Trophoblast cell (in vitro differentiated cells and primary cell): ENCODE measurements around the gene BTBD7.

Source experiments
- DNase-seq, 2 donors: peaks; one replicate each; pipeline ENCODE4 v3.0.0-alpha.2; 2016
- H2AFZ ChIP-seq: 2 replicates; pipeline ENCODE4 v1.6.1; 2013; ENCODE audit warnings: low read length, moderate library complexity, mild to moderate bottlenecking; ENCODE audit not compliant: insufficient read depth, poor library complexity
- H2AK5ac ChIP-seq: 2 replicates; pipeline ENCODE4 v1.6.1; 2013; ENCODE audit warnings: mild to moderate bottlenecking, low read length
- H2BK120ac ChIP-seq: 2 replicates; pipeline ENCODE4 v1.6.1; 2013; ENCODE audit warnings: low read length, mild to moderate bottlenecking, moderate library complexity; ENCODE audit not compliant: insufficient read depth, poor library complexity
- H2BK12ac ChIP-seq: 2 replicates; pipeline ENCODE4 v1.6.1; 2013; ENCODE audit warnings: mild to moderate bottlenecking, low read length, moderate library complexity
- H2BK5ac ChIP-seq: 2 replicates; pipeline ENCODE4 v1.6.1; 2013; ENCODE audit warnings: low read length, low read depth, moderate library complexity, mild to moderate bottlenecking; ENCODE audit not compliant: poor library complexity
- H3K14ac ChIP-seq: 2 replicates; pipeline ENCODE4 v1.6.1; 2013; ENCODE audit warnings: mild to moderate bottlenecking, low read length
- H3K18ac ChIP-seq: 2 replicates; pipeline ENCODE4 v1.6.1; 2013; ENCODE audit warnings: mild to moderate bottlenecking, low read length
- H3K23ac ChIP-seq: 2 replicates; pipeline ENCODE4 v1.6.1; 2013; ENCODE audit warnings: low read length
- H3K27ac ChIP-seq: 2 replicates; pipeline ENCODE4 v1.5.1; 2013; ENCODE audit warnings: low read depth, mild to moderate bottlenecking, inconsistent platforms, low read length, moderate library complexity
- H3K27me3 ChIP-seq: 2 replicates; pipeline ENCODE4 v1.6.1; 2013; ENCODE audit warnings: inconsistent platforms, mild to moderate bottlenecking, low read length, moderate library complexity; ENCODE audit not compliant: insufficient read depth
- H3K36me3 ChIP-seq, 2 experiments: 1 replicate in 1 of 2; 2 replicates in 1 of 2; pipeline ENCODE4 v1.6.1; 2013; ENCODE audit warnings: low read length in 2 of 2, mild to moderate bottlenecking in 2 of 2, moderate library complexity in 1 of 2; ENCODE audit not compliant: insufficient read depth in 2 of 2, control insufficient read depth in 1 of 2
- H3K4ac ChIP-seq: 2 replicates; pipeline ENCODE4 v1.6.1; 2013; ENCODE audit warnings: low read depth, mild to moderate bottlenecking, low read length, moderate library complexity
- H3K4me1 ChIP-seq, 2 experiments: 1 replicate in 1 of 2; 2 replicates in 1 of 2; pipeline ENCODE4 v1.6.1; 2013; ENCODE audit warnings: low read length in 2 of 2, mild to moderate bottlenecking in 2 of 2, moderate library complexity in 1 of 2; ENCODE audit not compliant: insufficient read depth in 2 of 2, control insufficient read depth in 1 of 2
- H3K4me2 ChIP-seq: 2 replicates; pipeline ENCODE4 v1.6.1; 2013; ENCODE audit warnings: inconsistent platforms, mild to moderate bottlenecking, low read length, moderate library complexity
- H3K4me3 ChIP-seq: 2 replicates; pipeline ENCODE4 v1.5.1; 2013; ENCODE audit warnings: mild to moderate bottlenecking, low read depth, low read length, inconsistent platforms
- H3K79me1 ChIP-seq: one replicate; pipeline ENCODE4 v1.6.1; 2013; ENCODE audit warnings: low read length
- H3K79me2 ChIP-seq: 2 replicates; pipeline ENCODE4 v1.6.1; 2013; ENCODE audit warnings: low read length, mild to moderate bottlenecking; ENCODE audit not compliant: control insufficient read depth, insufficient read depth, poor library complexity
- H3K9ac ChIP-seq: 2 replicates; pipeline ENCODE4 v1.6.1; 2013; ENCODE audit warnings: mild to moderate bottlenecking, low read length
- H3K9me3 ChIP-seq: 2 replicates; pipeline ENCODE4 v1.6.1; 2013; ENCODE audit warnings: low read depth, mild to moderate bottlenecking, control low read depth, inconsistent platforms, low read length; ENCODE audit not compliant: insufficient read depth
- H4K12ac ChIP-seq: 2 replicates; pipeline ENCODE4 v1.6.1; 2013; ENCODE audit warnings: low read depth, mild to moderate bottlenecking, low read length, moderate library complexity
- H4K8ac ChIP-seq: 2 replicates; pipeline ENCODE4 v1.6.1; 2013; ENCODE audit warnings: low read depth, mild to moderate bottlenecking, low read length, moderate library complexity
- H4K91ac ChIP-seq: one replicate; pipeline ENCODE4 v1.6.1; 2013; ENCODE audit warnings: low read depth, mild to moderate bottlenecking, low read length, moderate library complexity
- WGBS: extraction: QIAGEN DNeasy Blood & Tissue Kit; methylation state at CpG from one replicate; pipeline ENCODE4 v1.1.7; 2013; ENCODE audit warnings: missing lambda C conversion rate; ENCODE audit not compliant: insufficient read length, insufficient coverage; ENCODE audit errors: extremely low coverage; 5-methylcytosine and 5-hydroxymethylcytosine counted together

BTBD7 gene

GRCh38 chr14:93318927-93319326 lies 13.9 kb downstream of the BTBD7 start:
- Histone ChIP-seq H3K36me3 (no peaks in the 10 kb centered on the region), H3K4me3 (no peak overlapping the region), H3K4ac (peak overlapping the region; percentile 89), H2BK12ac (no peak overlapping the region), H2AK5ac (no peak overlapping the region), H3K79me1 (no peaks in the 10 kb centered on the region), H2BK5ac (peak overlapping the region; percentile 6), H3K18ac (no peak overlapping the region), H3K4me1 (peaks cover 6 to 10% of the 10 kb centered on the region in 2 experiments), H3K9ac (no peak overlapping the region), H4K12ac (no peak overlapping the region), H3K23ac (no peak overlapping the region), H3K27me3 (no peaks in the 10 kb centered on the region), H3K79me2 (peaks cover 7% of the 10 kb centered on the region), H2AFZ (no peak overlapping the region), H3K4me2 (no peak overlapping the region), H3K27ac (no peak overlapping the region), H4K8ac (no peak overlapping the region), H3K14ac (no peak overlapping the region), H4K91ac (peak overlapping the region; percentile 43), H3K9me3 (no peaks in the 10 kb centered on the region), H2BK120ac (no peak overlapping the region)
- no peak for DNase-seq
- no CpG with 5 or more reads among the region's 5 CpGs for WGBS

- no CpG with 5 or more reads among the region's 6 CpGs for WGBS
- Histone ChIP-seq H3K9ac (no peak overlapping the region), H4K12ac (no peak overlapping the region), H3K4me1 (peaks cover 6 to 10% of the 10 kb centered on the region in 2 experiments), H3K27me3 (no peaks in the 10 kb centered on the region), H3K4ac (no peak overlapping the region), H3K4me2 (peak overlapping the region; percentile 31), H2AK5ac (no peak overlapping the region), H4K8ac (no peak overlapping the region), H3K79me1 (no peaks in the 10 kb centered on the region), H2BK12ac (no peak overlapping the region), H3K18ac (no peak overlapping the region), H3K27ac (peak overlapping the region; percentile 23), H2BK5ac (no peak overlapping the region), H3K14ac (no peak overlapping the region), H3K79me2 (peaks cover 7% of the 10 kb centered on the region), H2BK120ac (no peak overlapping the region), H3K36me3 (no peaks in the 10 kb centered on the region), H2AFZ (no peak overlapping the region), H3K9me3 (no peaks in the 10 kb centered on the region), H3K23ac (no peak overlapping the region), H3K4me3 (no peak overlapping the region), H4K91ac (no peak overlapping the region)
- peak in 1 of 2 donors; percentile 35 for DNase-seq
These were observed 14.7 kb downstream of the BTBD7 start for GRCh38 chr14:93317875-93318807.

GRCh38 chr14:93317210-93317874 lies 15.5 kb downstream of the BTBD7 start:
- H2AFZ ChIP-seq: no peak overlapping the region
- no peak overlapping the region for H3K4me3 ChIP-seq
- no peak overlapping the region for H3K23ac ChIP-seq
- peak overlapping the region; percentile 56 for H3K4ac ChIP-seq
- H3K27me3 ChIP-seq: no peaks in the 10 kb centered on the region
- no peak overlapping the region for H3K9ac ChIP-seq
- H2BK12ac ChIP-seq: no peak overlapping the region
- no peak overlapping the region for H2BK5ac ChIP-seq
- peaks cover 6 to 10% of the 10 kb centered on the region in 2 experiments for H3K4me1 ChIP-seq
- H3K9me3 ChIP-seq: no peaks in the 10 kb centered on the region
- no peak overlapping the region for H2BK120ac ChIP-seq
- peak overlapping the region; percentile 23 for H3K27ac ChIP-seq
- no peak overlapping the region for H3K18ac ChIP-seq
- H3K79me1 ChIP-seq: no peaks in the 10 kb centered on the region
- no peak overlapping the region for H2AK5ac ChIP-seq
- no CpG with 5 or more reads among the region's 7 CpGs for WGBS
- H4K8ac ChIP-seq: no peak overlapping the region
- no peak overlapping the region for H4K12ac ChIP-seq
- DNase-seq: no peak
- peak overlapping the region; percentile 31 for H3K4me2 ChIP-seq
- H3K79me2 ChIP-seq: peaks cover 6% of the 10 kb centered on the region
- H3K14ac ChIP-seq: no peak overlapping the region
- peaks cover 0 to 2% of the 10 kb centered on the region in 2 experiments for H3K36me3 ChIP-seq
- no peak overlapping the region for H4K91ac ChIP-seq

GRCh38 chr14:93316716-93317115 lies 16.1 kb downstream of the BTBD7 start:
- no peak for DNase-seq
- Histone ChIP-seq H3K4me3 (no peak overlapping the region), H3K18ac (no peak overlapping the region), H3K4me1 (peaks cover 6 to 10% of the 10 kb centered on the region in 2 experiments), H3K27ac (no peak overlapping the region), H3K27me3 (no peaks in the 10 kb centered on the region), H3K4me2 (no peak overlapping the region), H3K23ac (no peak overlapping the region), H4K8ac (no peak overlapping the region), H3K9ac (no peak overlapping the region), H4K12ac (no peak overlapping the region), H3K79me2 (peaks cover 6% of the 10 kb centered on the region), H2AK5ac (no peak overlapping the region), H2AFZ (no peak overlapping the region), H2BK12ac (no peak overlapping the region), H3K36me3 (peaks cover 0 to 2% of the 10 kb centered on the region in 2 experiments), H3K79me1 (no peaks in the 10 kb centered on the region), H3K9me3 (no peaks in the 10 kb centered on the region), H3K4ac (no peak overlapping the region), H3K14ac (no peak overlapping the region), H2BK5ac (no peak overlapping the region), H4K91ac (no peak overlapping the region), H2BK120ac (no peak overlapping the region)
- WGBS: no CpG with 5 or more reads among the region's 4 CpGs
